ENCODE data around the gene SHROOM3.

- TF ChIP-seq CTCF (IDR thresholded peaks at IDR 0.05): no peak
- TF ChIP-seq POLR2A (IDR thresholded peaks at IDR 0.05): no peak
Observed at GRCh38 chr4:76705472-76705871, 270.4 kb downstream of the SHROOM3 start.

All from adrenal gland (tissue), 5 donors.